ENCODE measurements around the gene NFE2L3. TPM values are rescaled to one million over a fixed set of nuclear protein-coding genes. Genes with fewer than 3 reads are reported as not detected.

NFE2L3 gene
- total RNA-seq, 1 donor: 1.4 TPM

GRCh38 chr7:26135076-26135475 is 16.9 kb upstream of the NFE2L3 start:
- Histone ChIP-seq H3K27me3 (ENCODE audit: insufficient read depth, low read length) (peaks cover 3% of the 10 kb centered on the region), H3K4me1 (ENCODE audit: insufficient read depth, low read length) (no peaks in the 10 kb centered on the region), H3K9me3 (ENCODE audit: low read depth, low read length) (no peaks in the 10 kb centered on the region), H3K4me3 (ENCODE audit: insufficient read depth, low read length) (no peak overlapping the region), H3K79me2 (ENCODE audit: insufficient read depth, low read length) (no peaks in the 10 kb centered on the region), H2AFZ (ENCODE audit: low read length) (no peak overlapping the region), H3K4me2 (ENCODE audit: insufficient read depth, low read length) (no peak overlapping the region), H3K36me3 (ENCODE audit: insufficient read depth, low read length) (no peaks in the 10 kb centered on the region), H4K20me1 (ENCODE audit: insufficient read depth, low read length) (no peaks in the 10 kb centered on the region), H3K27ac (ENCODE audit: low read depth, low read length) (no peak overlapping the region)
- no peak for TF ChIP-seq CTCF (IDR thresholded peaks at IDR 0.05; ENCODE audit: extremely low read depth, low read depth, low read length)
- no peak for DNase-seq (ENCODE audit: insufficient read length, low spot score, missing footprints)

- Histone ChIP-seq H3K4me2 (ENCODE audit: insufficient read depth, low read length) (no peak overlapping the region), H3K4me1 (ENCODE audit: insufficient read depth, low read length) (no peaks in the 10 kb centered on the region), H3K4me3 (ENCODE audit: insufficient read depth, low read length) (no peak overlapping the region), H4K20me1 (ENCODE audit: insufficient read depth, low read length) (no peaks in the 10 kb centered on the region), H3K27ac (ENCODE audit: low read depth, low read length) (no peak overlapping the region), H2AFZ (ENCODE audit: low read length) (no peak overlapping the region), H3K27me3 (ENCODE audit: insufficient read depth, low read length) (peaks cover 5% of the 10 kb centered on the region), H3K36me3 (ENCODE audit: insufficient read depth, low read length) (no peaks in the 10 kb centered on the region), H3K79me2 (ENCODE audit: insufficient read depth, low read length) (no peaks in the 10 kb centered on the region), H3K9me3 (ENCODE audit: low read depth, low read length) (no peaks in the 10 kb centered on the region)
- TF ChIP-seq CTCF (IDR thresholded peaks at IDR 0.05; ENCODE audit: extremely low read depth, low read depth, low read length): no peak
- no peak for DNase-seq (ENCODE audit: insufficient read length, low spot score, missing footprints)
Observed at GRCh38 chr7:26135551-26135950, 16.4 kb upstream of the NFE2L3 start.

GRCh38 chr7:26136831-26137230 is 15.2 kb upstream of the NFE2L3 start:
- peaks cover 5% of the 10 kb centered on the region for H3K27me3 ChIP-seq (ENCODE audit: insufficient read depth, low read length)
- H3K4me2 ChIP-seq (ENCODE audit: insufficient read depth, low read length): no peak overlapping the region
- H3K79me2 ChIP-seq (ENCODE audit: insufficient read depth, low read length): no peaks in the 10 kb centered on the region
- no peaks in the 10 kb centered on the region for H3K36me3 ChIP-seq (ENCODE audit: insufficient read depth, low read length)
- H2AFZ ChIP-seq (ENCODE audit: low read length): no peak overlapping the region
- no peaks in the 10 kb centered on the region for H3K9me3 ChIP-seq (ENCODE audit: low read depth, low read length)
- H3K4me1 ChIP-seq (ENCODE audit: insufficient read depth, low read length): no peaks in the 10 kb centered on the region
- H3K4me3 ChIP-seq (ENCODE audit: insufficient read depth, low read length): no peak overlapping the region
- TF ChIP-seq CTCF (IDR thresholded peaks at IDR 0.05; ENCODE audit: extremely low read depth, low read depth, low read length): no peak
- no peak for DNase-seq (ENCODE audit: insufficient read length, low spot score, missing footprints)
- no peaks in the 10 kb centered on the region for H4K20me1 ChIP-seq (ENCODE audit: insufficient read depth, low read length)
- H3K27ac ChIP-seq (ENCODE audit: low read depth, low read length): no peak overlapping the region

- H4K20me1 ChIP-seq (ENCODE audit: insufficient read depth, low read length): no peaks in the 10 kb centered on the region
- H3K9me3 ChIP-seq (ENCODE audit: low read depth, low read length): no peaks in the 10 kb centered on the region
- no peak for DNase-seq (ENCODE audit: insufficient read length, low spot score, missing footprints)
- no peak overlapping the region for H3K4me2 ChIP-seq (ENCODE audit: insufficient read depth, low read length)
- peaks cover 5% of the 10 kb centered on the region for H3K27me3 ChIP-seq (ENCODE audit: insufficient read depth, low read length)
- no peak overlapping the region for H2AFZ ChIP-seq (ENCODE audit: low read length)
- H3K4me1 ChIP-seq (ENCODE audit: insufficient read depth, low read length): peaks cover 6% of the 10 kb centered on the region
- H3K27ac ChIP-seq (ENCODE audit: low read depth, low read length): no peak overlapping the region
- H3K4me3 ChIP-seq (ENCODE audit: insufficient read depth, low read length): no peak overlapping the region
- no peaks in the 10 kb centered on the region for H3K79me2 ChIP-seq (ENCODE audit: insufficient read depth, low read length)
- no peaks in the 10 kb centered on the region for H3K36me3 ChIP-seq (ENCODE audit: insufficient read depth, low read length)
- TF ChIP-seq CTCF (IDR thresholded peaks at IDR 0.05; ENCODE audit: extremely low read depth, low read depth, low read length): no peak
Observed at GRCh38 chr7:26140380-26140779, 11.6 kb upstream of the NFE2L3 start.
